Testis (tissue), 2 donors: ENCODE measurements around the gene ZNF425.

ENCODE experiments used
- POLR2A ChIP-seq: fragments of 450-650 bp; IDR thresholded peaks from one replicate; pipeline ENCODE4 v1.6.1; 2017; ENCODE audit warnings: antibody characterized with exemption, mild to moderate bottlenecking, moderate library complexity
- TF ChIP-seq, protein P1 (sequence below), 3 experiments: fragments of 450-650 bp in 2 of 3; fragments of 200-600 bp in 1 of 3; sonication (generic) in 1 of 3; IDR thresholded peaks; one replicate each; pipeline ENCODE4 v1.5.1; 2016 to 2019; ENCODE audit warnings: antibody characterized with exemption in 3 of 3, mild to moderate bottlenecking in 2 of 3, moderate library complexity in 1 of 3

DNA sequence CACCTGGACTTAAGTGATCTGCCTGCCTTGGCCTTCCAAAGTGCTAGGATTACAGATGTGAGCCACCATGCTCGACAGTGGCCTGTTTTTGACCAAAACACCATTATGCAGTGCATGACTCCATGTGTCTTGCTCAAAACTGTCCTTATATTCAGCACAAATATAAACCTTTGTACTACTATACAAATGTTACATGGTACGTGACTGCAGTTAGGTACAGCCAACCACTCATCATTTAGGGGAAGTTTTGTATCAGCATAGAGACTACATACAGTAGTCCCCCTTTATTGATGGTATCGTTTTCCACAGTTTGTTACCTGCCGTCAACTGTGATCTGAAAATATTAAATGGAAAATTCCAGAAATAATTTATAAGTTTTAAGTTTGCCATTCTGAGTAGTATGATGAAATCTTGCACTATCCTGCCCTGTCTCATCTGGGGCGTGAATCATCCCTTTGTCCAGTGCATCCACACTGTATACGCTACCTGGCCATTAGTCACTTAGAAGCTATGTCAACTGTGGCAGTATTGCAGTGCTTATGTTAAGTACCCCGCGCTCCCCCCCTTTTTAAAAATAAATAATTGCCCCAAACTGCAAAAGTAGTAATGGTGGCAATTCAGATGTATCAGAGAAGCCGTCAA is 45.9 kb upstream of the ZNF425 start:
- TF ChIP-seq, protein P1, sequence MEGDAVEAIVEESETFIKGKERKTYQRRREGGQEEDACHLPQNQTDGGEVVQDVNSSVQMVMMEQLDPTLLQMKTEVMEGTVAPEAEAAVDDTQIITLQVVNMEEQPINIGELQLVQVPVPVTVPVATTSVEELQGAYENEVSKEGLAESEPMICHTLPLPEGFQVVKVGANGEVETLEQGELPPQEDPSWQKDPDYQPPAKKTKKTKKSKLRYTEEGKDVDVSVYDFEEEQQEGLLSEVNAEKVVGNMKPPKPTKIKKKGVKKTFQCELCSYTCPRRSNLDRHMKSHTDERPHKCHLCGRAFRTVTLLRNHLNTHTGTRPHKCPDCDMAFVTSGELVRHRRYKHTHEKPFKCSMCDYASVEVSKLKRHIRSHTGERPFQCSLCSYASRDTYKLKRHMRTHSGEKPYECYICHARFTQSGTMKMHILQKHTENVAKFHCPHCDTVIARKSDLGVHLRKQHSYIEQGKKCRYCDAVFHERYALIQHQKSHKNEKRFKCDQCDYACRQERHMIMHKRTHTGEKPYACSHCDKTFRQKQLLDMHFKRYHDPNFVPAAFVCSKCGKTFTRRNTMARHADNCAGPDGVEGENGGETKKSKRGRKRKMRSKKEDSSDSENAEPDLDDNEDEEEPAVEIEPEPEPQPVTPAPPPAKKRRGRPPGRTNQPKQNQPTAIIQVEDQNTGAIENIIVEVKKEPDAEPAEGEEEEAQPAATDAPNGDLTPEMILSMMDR (IDR thresholded peaks at IDR 0.05), result no peak
- TF ChIP-seq POLR2A, result no peak
